WERI-Rb-1 (cell line): ENCODE results near the gene RAB36.

Experiments
- DNase-seq: peaks from one replicate; pipeline ENCODE4 v3.0.0-alpha.2; 2020
- H3K27ac ChIP-seq: fragments of 250-450 bp; sonication (Bioruptor Pico); 2 replicates; pipeline ENCODE4 v1.5.1; 2020; ENCODE audit warnings: mild to moderate bottlenecking, moderate library complexity
- H3K27me3 ChIP-seq: fragments of 250-450 bp; sonication (Bioruptor Pico); 2 replicates; pipeline ENCODE4 v1.5.1; 2021; ENCODE audit warnings: mild to moderate bottlenecking, low read depth, moderate library complexity; ENCODE audit not compliant: insufficient read depth, severe bottlenecking
- H3K36me3 ChIP-seq: fragments of 250-450 bp; sonication (Bioruptor Pico); 2 replicates; pipeline ENCODE4 v1.5.1; 2020; ENCODE audit warnings: mild to moderate bottlenecking, moderate library complexity
- H3K4me3 ChIP-seq: 2 replicates; pipeline ENCODE4 v1.5.1; 2011; ENCODE audit warnings: low read depth, mild to moderate bottlenecking, control low read depth, low read length
- H3K9me3 ChIP-seq: fragments of 250-450 bp; sonication (Bioruptor Pico); 2 replicates; pipeline ENCODE4 v1.5.1; 2021; ENCODE audit warnings: mild to moderate bottlenecking, moderate library complexity; ENCODE audit not compliant: severe bottlenecking
- CTCF ChIP-seq: IDR thresholded peaks from 2 replicates; pipeline ENCODE4 v1.5.1; 2011; ENCODE audit warnings: low read depth, mild to moderate bottlenecking, control low read depth, inconsistent platforms, low read length

RAB36 gene

DNA sequence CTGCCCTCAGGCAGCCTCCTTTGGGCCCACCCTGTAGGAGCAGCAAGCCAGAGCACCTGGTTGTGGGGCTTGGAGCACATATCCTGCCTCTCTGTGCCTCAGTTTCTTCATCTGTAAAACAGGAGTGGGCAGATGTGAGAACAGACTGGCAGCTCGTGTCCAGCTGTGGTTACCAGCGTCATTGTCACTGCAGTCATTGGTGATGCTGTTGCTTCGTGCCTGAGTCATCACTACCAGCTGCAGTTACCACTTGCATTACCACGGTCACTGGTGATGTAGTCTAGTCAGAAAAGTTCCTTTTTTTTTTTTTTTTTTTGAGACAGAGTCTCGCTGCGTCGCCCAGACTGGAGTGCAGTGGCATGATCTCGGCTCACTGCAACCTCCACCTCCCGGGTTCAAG is 23.9 kb upstream of the RAB36 start:
- no peaks in the 10 kb centered on the region for H3K27me3 ChIP-seq
- TF ChIP-seq CTCF: no peak

GRCh38 chr22:23122216-23122957 is 22.9 kb upstream of the RAB36 start:
- Histone ChIP-seq H3K27ac (no peak overlapping the region), H3K4me3 (no peak overlapping the region), H3K36me3 (peaks cover 5% of the 10 kb centered on the region; the same call in 1 of the 2 replicates), H3K9me3 (no peaks in the 10 kb centered on the region), H3K27me3 (no peaks in the 10 kb centered on the region)
- no peak for TF ChIP-seq CTCF
- DNase-seq: no peak

More for the DNA sequence above, 23.9 kb upstream of the RAB36 start:
- no peak for DNase-seq
- no peak overlapping the region for H3K4me3 ChIP-seq
- no peaks in the 10 kb centered on the region for H3K9me3 ChIP-seq
- no peak overlapping the region for H3K27ac ChIP-seq
- H3K36me3 ChIP-seq: peaks cover 5% of the 10 kb centered on the region; the same call in 1 of the 2 replicates

DNA sequence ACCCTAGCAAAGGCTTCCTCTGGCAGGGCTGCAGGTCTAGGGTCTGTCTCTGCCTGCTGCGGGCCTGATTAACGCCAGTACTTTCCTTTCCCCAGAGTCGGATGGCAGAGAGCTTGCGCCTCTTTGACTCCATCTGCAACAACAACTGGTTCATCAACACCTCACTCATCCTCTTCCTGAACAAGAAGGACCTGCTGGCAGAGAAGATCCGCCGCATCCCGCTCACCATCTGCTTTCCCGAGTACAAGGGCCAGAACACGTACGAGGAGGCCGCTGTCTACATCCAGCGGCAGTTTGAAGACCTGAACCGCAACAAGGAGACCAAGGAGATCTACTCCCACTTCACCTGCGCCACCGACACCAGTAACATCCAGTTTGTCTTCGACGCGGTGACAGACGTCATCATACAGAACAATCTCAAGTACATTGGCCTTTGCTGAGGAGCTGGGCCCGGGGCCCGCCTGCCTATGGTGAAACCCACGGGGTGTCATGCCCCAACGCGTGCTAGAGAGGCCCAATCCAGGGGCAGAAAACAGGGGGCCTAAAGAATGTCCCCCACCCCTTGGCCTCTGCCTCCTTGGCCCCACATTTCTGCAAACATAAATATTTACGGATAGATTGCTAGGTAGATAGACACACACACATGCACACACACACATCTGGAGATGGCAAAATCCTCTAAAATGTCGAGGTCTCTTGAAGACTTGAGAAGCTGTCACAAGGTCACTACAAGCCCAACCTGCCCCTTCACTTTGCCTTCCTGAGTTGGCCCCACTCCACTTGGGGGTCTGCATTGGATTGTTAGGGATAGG is 22.1 kb upstream of the RAB36 start:
- no peak for DNase-seq
- Histone ChIP-seq H3K27me3 (no peaks in the 10 kb centered on the region), H3K27ac (no peak overlapping the region), H3K4me3 (no peak overlapping the region), H3K9me3 (no peaks in the 10 kb centered on the region), H3K36me3 (peaks cover 5% of the 10 kb centered on the region; the same call in 1 of the 2 replicates)
- TF ChIP-seq CTCF: no peak

GRCh38 chr22:23123804-23124254 is 21.4 kb upstream of the RAB36 start:
- H3K27me3 ChIP-seq: no peaks in the 10 kb centered on the region
- no peak for TF ChIP-seq CTCF
- no peak for DNase-seq
- no peak overlapping the region for H3K4me3 ChIP-seq
- H3K36me3 ChIP-seq: peaks cover 5% of the 10 kb centered on the region; the same call in 1 of the 2 replicates
- no peaks in the 10 kb centered on the region for H3K9me3 ChIP-seq
- no peak overlapping the region for H3K27ac ChIP-seq

DNA sequence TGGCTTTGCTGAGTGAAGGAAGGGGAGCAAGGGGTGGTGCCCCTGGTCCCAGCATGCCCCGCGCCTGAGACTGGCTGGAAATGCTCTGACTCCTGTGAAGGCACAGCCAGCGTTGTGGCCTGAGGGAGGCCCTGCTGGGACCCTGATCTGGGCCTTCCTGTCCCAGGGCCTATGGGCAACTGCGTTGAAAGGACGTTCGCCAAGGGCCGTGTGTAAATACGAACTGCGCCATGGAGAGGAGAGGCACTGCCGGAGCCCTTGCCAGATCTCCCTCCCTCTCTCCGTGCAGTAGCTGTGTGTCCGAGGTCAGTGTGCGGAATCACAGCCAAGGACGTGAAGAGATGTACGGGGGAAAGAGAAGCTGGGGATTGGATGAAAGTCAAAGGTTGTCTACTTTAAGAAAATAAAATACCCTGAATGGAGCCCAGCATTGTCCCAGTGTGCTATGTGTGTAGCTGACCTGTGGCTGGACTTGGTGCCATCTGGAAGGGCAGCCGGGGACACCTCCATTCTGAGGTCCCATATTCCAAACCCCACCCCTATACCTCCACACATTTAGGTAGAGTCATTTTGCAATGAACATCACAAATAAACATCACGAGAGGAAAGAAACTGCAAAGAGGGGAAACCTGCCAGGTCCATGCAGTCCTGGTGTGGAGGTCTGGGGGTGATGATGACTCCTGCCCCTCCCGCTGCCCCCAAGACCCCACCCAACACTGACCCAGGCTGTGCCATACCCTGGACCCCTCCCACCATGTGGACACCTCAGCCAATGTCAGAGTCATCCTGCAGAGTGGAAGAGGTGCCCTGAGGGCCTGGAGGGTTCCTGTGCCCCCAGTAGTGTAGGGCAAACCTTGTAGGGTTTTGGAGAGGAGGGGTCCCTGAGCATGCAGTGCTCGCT is 20.4 kb upstream of the RAB36 start:
- Histone ChIP-seq H3K4me3 (no peak overlapping the region), H3K27me3 (no peaks in the 10 kb centered on the region), H3K27ac (no peak overlapping the region), H3K36me3 (peaks cover 5% of the 10 kb centered on the region; the same call in 1 of the 2 replicates), H3K9me3 (no peaks in the 10 kb centered on the region)
- no peak for DNase-seq
- no peak for TF ChIP-seq CTCF
